ENCODE data around the gene TMEM125.

GRCh38 chr1:43319288-43319687 lies 49.5 kb downstream of the TMEM125 start:
- TF ChIP-seq GATA3 (IDR thresholded peaks at IDR 0.05; ENCODE audit: low read depth, low read length) (no peak), GATA2 (IDR thresholded peaks at IDR 0.05; ENCODE audit: low read depth, low read length) (no peak)
